Endothelial cell of umbilical vein (primary cell): ENCODE measurements around the gene TRAPPC12. TPM values are rescaled to one million over a fixed set of nuclear protein-coding genes. Genes with fewer than 3 reads are reported as not detected.

Source experiments
- BruUV-seq: library from RNA; stranded (reverse); fragments of 400-500 nt; replicated peaks from 2 replicates; lab custom pipeline; 2021; lab: Mats Ljungman, UMichigan
- CTCF ChIA-PET: fragments of 300-600, 350-600 bp; sonication (Branson Sonifier 250); formaldehyde crosslinking; loops from one replicate; lab custom pipeline; 2021; ENCODE audit warnings: antibody characterized with exemption, inconsistent platforms; lab: Charles Lee
- POLR2A ChIA-PET: fragments of 300-600, 350-600 bp; sonication (Branson Sonifier 250); formaldehyde crosslinking; loops from one replicate; lab custom pipeline; 2021; ENCODE audit warnings: antibody characterized with exemption, inconsistent platforms; lab: Charles Lee
- DNase-seq: peaks from one replicate; pipeline ENCODE4 v3.0.0-alpha.2; 2011; ENCODE audit warnings: low read depth, low spot score
- FAIRE-seq: peaks from 2 replicates; lab custom pipeline; 2011; peaks lifted over from hg19 to GRCh38; lab: Jason Lieb, UNC
- H2AFZ ChIP-seq: 2 replicates; pipeline ENCODE4 v1.6.0; 2012; ENCODE audit warnings: low read depth, low read length, control low read depth, inconsistent platforms
- H3K27ac ChIP-seq: 2 replicates; pipeline ENCODE4 v1.5.1; 2011; ENCODE audit warnings: low read depth, mild to moderate bottlenecking, control low read depth, low read length, moderate library complexity; ENCODE audit not compliant: insufficient read depth
- H3K27me3 ChIP-seq, 2 experiments: 2 replicates each; pipeline versions ENCODE4 v1.6.0 to v1.6.1; 2011; ENCODE audit warnings: low read length in 2 of 2, mixed read lengths in 1 of 2; ENCODE audit not compliant: control insufficient read depth in 2 of 2, insufficient read depth in 2 of 2
- H3K36me3 ChIP-seq, 2 experiments: 2 replicates in 1 of 2; 3 replicates in 1 of 2; pipeline ENCODE4 v1.5.1; 2011; ENCODE audit warnings: low read length in 2 of 2, mild to moderate bottlenecking in 1 of 2, moderate library complexity in 1 of 2; ENCODE audit not compliant: control insufficient read depth in 2 of 2, insufficient read depth in 2 of 2; ENCODE audit errors: extremely low read depth in 1 of 2
- H3K4me1 ChIP-seq: 3 replicates; pipeline ENCODE4 v1.5.1; 2011; ENCODE audit warnings: mild to moderate bottlenecking, low read length; ENCODE audit not compliant: control insufficient read depth, insufficient read depth; ENCODE audit errors: extremely low read depth
- H3K4me2 ChIP-seq: 2 replicates; pipeline ENCODE4 v1.6.1; 2011; ENCODE audit warnings: low read length, control low read depth, mixed read lengths; ENCODE audit not compliant: insufficient read depth
- H3K4me3 ChIP-seq, 3 experiments: fragments of 200-600 bp in 1 of 3; sonication (generic), shearing (Covaris generic) in 1 of 3; replicated peaks in 1 of 3; 2 replicates each; pipeline ENCODE4 v1.5.1; 2011 to 2016; ENCODE audit warnings: control low read depth in 3 of 3, low read length in 3 of 3, mild to moderate bottlenecking in 2 of 3, inconsistent platforms in 1 of 3, low read depth in 1 of 3, moderate library complexity in 1 of 3; ENCODE audit not compliant: insufficient read depth in 1 of 3
- H3K79me2 ChIP-seq: 2 replicates; pipeline ENCODE4 v1.6.0; 2012; ENCODE audit warnings: low read length, inconsistent platforms; ENCODE audit not compliant: control insufficient read depth, insufficient read depth
- H3K9ac ChIP-seq: replicated peaks from 2 replicates; pipeline ENCODE3; 2011; ENCODE audit warnings: low read length, control low read depth; ENCODE audit not compliant: insufficient read depth; ENCODE audit errors: extremely low read depth
- H3K9me1 ChIP-seq: replicated peaks from 3 replicates; pipeline ENCODE4 v1.6.0; 2011; ENCODE audit warnings: mild to moderate bottlenecking, low read length; ENCODE audit not compliant: control insufficient read depth, insufficient read depth; ENCODE audit errors: extremely low read depth
- H3K9me3 ChIP-seq: replicated peaks from 2 replicates; pipeline ENCODE4 v1.5.1; 2012; ENCODE audit warnings: low read length, inconsistent platforms; ENCODE audit not compliant: control insufficient read depth, insufficient read depth
- H4K20me1 ChIP-seq: replicated peaks from 2 replicates; pipeline ENCODE3; 2011; ENCODE audit warnings: mild to moderate bottlenecking, low read length; ENCODE audit not compliant: control insufficient read depth, insufficient read depth; ENCODE audit errors: extremely low read depth
- EZH2 ChIP-seq: IDR thresholded peaks from 2 replicates; pipeline ENCODE4 v1.6.1; 2012; ENCODE audit warnings: borderline replicate concordance, low read depth, mild to moderate bottlenecking, moderate library complexity, low read length, inconsistent platforms; ENCODE audit not compliant: severe bottlenecking
- FOS ChIP-seq: IDR thresholded peaks from 2 replicates; pipeline ENCODE4 v1.6.1; 2011; ENCODE audit warnings: mild to moderate bottlenecking, low read length, moderate library complexity, borderline replicate concordance; ENCODE audit not compliant: insufficient read depth
- GATA2 ChIP-seq: IDR thresholded peaks from 2 replicates; pipeline ENCODE4 v1.7.0; 2011; ENCODE audit warnings: low read depth, mild to moderate bottlenecking, moderate library complexity, mixed read lengths, low read length; ENCODE audit not compliant: insufficient read length, insufficient read depth
- JUN ChIP-seq: IDR thresholded peaks from 2 replicates; pipeline ENCODE4 v1.6.1; 2011; ENCODE audit warnings: borderline replicate concordance, low read depth; ENCODE audit not compliant: insufficient read length, insufficient read depth
- MYC ChIP-seq: IDR thresholded peaks from one replicate; pipeline ENCODE4 v1.6.1; 2011; ENCODE audit warnings: mild to moderate bottlenecking, low read depth, low read length
- POLR2A ChIP-seq: IDR thresholded peaks from 2 replicates; pipeline ENCODE4 v1.6.1; 2012; ENCODE audit warnings: low read depth, mild to moderate bottlenecking, control low read depth, low read length
- POLR2AphosphoS5 ChIP-seq: IDR thresholded peaks from 2 replicates; pipeline ENCODE4 v1.6.1; 2012; ENCODE audit warnings: low read depth, mild to moderate bottlenecking, control low read depth, low read length, moderate library complexity; ENCODE audit not compliant: insufficient read depth
- dilution Hi-C: fragments of 300-500 bp; cut with MboI; formaldehyde crosslinking; loops from one replicate; pipeline ENCODE4 v1.15.0; 2019; ENCODE audit warnings: low sequenced_read_pairs; ENCODE audit not compliant: extremely low pct_ligation_motif_present
- intact Hi-C: fragments of 100-400 bp; cut with micrococcal nuclease; formaldehyde crosslinking; loops from one replicate; pipeline ENCODE4 v1.10.0; 2022
- polyA plus RNA-seq, 4 experiments: library from polyadenylated mRNA; depleted of rRNA in 3 of 4; stranded (reverse) in 3 of 4; unstranded in 1 of 4; fragments of >200 nt; gene quantifications; 2 replicates each; pipeline versions ENCODE4 v1.2.1 to v1.2.3, GENCODE V29; 2011 to 2012; ENCODE audit warnings: missing spikeins in 1 of 4
- total RNA-seq: library from RNA; stranded (reverse); gene quantifications from 2 replicates; pipeline ENCODE4 v1.2.3, GENCODE V29; 2021
- TF ChIP-seq, protein P1 (sequence below), 2 donors: IDR thresholded peaks; 1 replicate in 1 of 2; 2 replicates in 1 of 2; pipeline ENCODE4 v1.5.1; 2011; ENCODE audit warnings: low read length in 2 of 2, mild to moderate bottlenecking in 2 of 2, moderate library complexity in 2 of 2, control low read depth in 1 of 2, inconsistent platforms in 1 of 2, low read depth in 1 of 2; ENCODE audit not compliant: insufficient read depth in 1 of 2; ENCODE audit errors: extremely low read depth in 1 of 2
- TF ChIP-seq, protein P2 (sequence below): IDR thresholded peaks from 2 replicates; pipeline ENCODE4 v1.6.1; 2011; ENCODE audit not compliant: insufficient read depth, insufficient read length

TRAPPC12 gene
- total and polyA plus RNA-seq, 2 donors (not counting 3 experiments of a cell fraction or from before 2014, with no cell fraction given), result 47.5 to 81.5 TPM

DNA sequence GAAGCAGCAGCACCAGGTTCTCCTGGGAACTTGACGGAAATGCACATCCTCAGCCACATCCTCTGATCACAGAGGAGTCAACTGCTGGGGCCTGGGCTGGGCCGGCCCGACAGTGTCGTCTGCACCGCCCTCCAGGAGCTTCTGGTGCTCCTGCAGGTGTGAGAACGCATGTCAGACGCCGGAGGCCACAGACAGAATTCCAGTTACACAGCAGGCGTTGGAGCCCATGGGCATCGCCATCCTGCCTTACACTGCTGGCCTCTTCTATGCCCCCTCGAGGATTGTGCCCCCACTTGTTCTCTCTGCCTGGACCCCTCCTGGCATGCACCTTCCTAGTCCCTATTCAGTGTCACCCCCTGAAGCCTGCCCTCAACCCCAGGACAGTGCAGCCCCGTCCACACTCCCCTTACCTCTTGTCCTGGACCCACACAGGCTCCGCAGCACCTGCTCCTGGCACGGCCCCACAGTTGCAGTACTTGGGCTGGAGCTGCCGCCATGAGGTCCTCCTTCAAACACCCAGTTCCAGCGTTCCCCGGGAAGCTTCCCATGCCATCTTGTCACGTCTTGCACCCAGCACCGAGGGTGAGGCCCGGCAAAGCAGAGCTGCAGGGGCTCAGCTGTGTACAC, 102.4 kb downstream of the TRAPPC12 start:
- BruUV-seq, result no TSS peak
- Histone ChIP-seq H3K36me3 (peaks cover 0 to 14% of the 10 kb centered on the region in 2 experiments), H4K20me1 (no peaks in the 10 kb centered on the region), H2AFZ (no peak overlapping the region), H3K9me1 (no peaks in the 10 kb centered on the region), H3K4me1 (no peaks in the 10 kb centered on the region), H3K9me3 (no peaks in the 10 kb centered on the region), H3K27ac (no peak overlapping the region), H3K4me2 (no peak overlapping the region), H3K27me3 (no peaks in the 10 kb centered on the region), H3K9ac (no peak overlapping the region), H3K4me3 (no peak overlapping the region), H3K79me2 (no peaks in the 10 kb centered on the region)
- dilution Hi-C loops, result no loop called here
- intact Hi-C loops, result no loop called here
- ChIA-PET CTCF (interaction anchor here (0.9 to 1.9 kb wide), 3 partner anchors 12 to 58 kb away, joined by 3 to 4 read pairs (median 4); no protein-coding TSS in a partner anchor), POLR2A (no interaction called here)
- FAIRE-seq (no peak), DNase-seq (no peak)
- no peak for TF ChIP-seq JUN
- TF ChIP-seq, protein P1, sequence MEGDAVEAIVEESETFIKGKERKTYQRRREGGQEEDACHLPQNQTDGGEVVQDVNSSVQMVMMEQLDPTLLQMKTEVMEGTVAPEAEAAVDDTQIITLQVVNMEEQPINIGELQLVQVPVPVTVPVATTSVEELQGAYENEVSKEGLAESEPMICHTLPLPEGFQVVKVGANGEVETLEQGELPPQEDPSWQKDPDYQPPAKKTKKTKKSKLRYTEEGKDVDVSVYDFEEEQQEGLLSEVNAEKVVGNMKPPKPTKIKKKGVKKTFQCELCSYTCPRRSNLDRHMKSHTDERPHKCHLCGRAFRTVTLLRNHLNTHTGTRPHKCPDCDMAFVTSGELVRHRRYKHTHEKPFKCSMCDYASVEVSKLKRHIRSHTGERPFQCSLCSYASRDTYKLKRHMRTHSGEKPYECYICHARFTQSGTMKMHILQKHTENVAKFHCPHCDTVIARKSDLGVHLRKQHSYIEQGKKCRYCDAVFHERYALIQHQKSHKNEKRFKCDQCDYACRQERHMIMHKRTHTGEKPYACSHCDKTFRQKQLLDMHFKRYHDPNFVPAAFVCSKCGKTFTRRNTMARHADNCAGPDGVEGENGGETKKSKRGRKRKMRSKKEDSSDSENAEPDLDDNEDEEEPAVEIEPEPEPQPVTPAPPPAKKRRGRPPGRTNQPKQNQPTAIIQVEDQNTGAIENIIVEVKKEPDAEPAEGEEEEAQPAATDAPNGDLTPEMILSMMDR (IDR thresholded peaks at IDR 0.05; ENCODE audit: extremely low read depth in 1 of 2, insufficient read depth in 1 of 2, low read depth in 1 of 2, low read length in 2 of 2), result no peak
- no peak for TF ChIP-seq GATA2
- TF ChIP-seq POLR2AphosphoS5, result no peak
- no peak for TF ChIP-seq MYC
- no peak for TF ChIP-seq POLR2A
- no peak for TF ChIP-seq FOS
- TF ChIP-seq, protein P2, sequence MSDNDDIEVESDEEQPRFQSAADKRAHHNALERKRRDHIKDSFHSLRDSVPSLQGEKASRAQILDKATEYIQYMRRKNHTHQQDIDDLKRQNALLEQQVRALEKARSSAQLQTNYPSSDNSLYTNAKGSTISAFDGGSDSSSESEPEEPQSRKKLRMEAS, result no peak
- TF ChIP-seq EZH2, result no peak
